ENCODE measurements around the gene SH2D2A. TPM values are rescaled to one million over a fixed set of nuclear protein-coding genes. Genes with fewer than 3 reads are reported as not detected.

The SH2D2A gene
- total RNA-seq, 1 experiment from 2014 or later = 4.9 TPM

- no peak for TF ChIP-seq PRDM15 (CRISPR knock-in tag; IDR thresholded peaks at IDR 0.05)
- TF ChIP-seq ZMAT4 (CRISPR knock-in tag; IDR thresholded peaks at IDR 0.05) = no peak
- no peak for TF ChIP-seq MXD4 (CRISPR knock-in tag; IDR thresholded peaks at IDR 0.05; ENCODE audit: borderline replicate concordance)
- TF ChIP-seq USF2 (CRISPR knock-in tag; IDR thresholded peaks at IDR 0.05) = no peak
- TF ChIP-seq HMGA2 (CRISPR knock-in tag; IDR thresholded peaks at IDR 0.05) = no peak
- TF ChIP-seq SMAD4 (CRISPR knock-in tag; IDR thresholded peaks at IDR 0.05) = no peak
- TF ChIP-seq NFATC4 (CRISPR knock-in tag; IDR thresholded peaks at IDR 0.05) = no peak
- no peak for TF ChIP-seq MYBL2 (CRISPR knock-in tag; IDR thresholded peaks at IDR 0.05)
- no peak for TF ChIP-seq SMAD3 (CRISPR knock-in tag; IDR thresholded peaks at IDR 0.05; ENCODE audit: borderline replicate concordance)
- TF ChIP-seq CDX4 (CRISPR knock-in tag; IDR thresholded peaks at IDR 0.05; ENCODE audit: borderline replicate concordance) = no peak
- TF ChIP-seq TCF7 (CRISPR knock-in tag; IDR thresholded peaks at IDR 0.05; ENCODE audit: low read depth) = no peak
Measured at GRCh38 chr1:156853761-156854160, 37.1 kb upstream of the SH2D2A start (continued).

- DNase-seq (ENCODE audit: low spot score) = no peak
- no peak for ATAC-seq
- no peak for TF ChIP-seq E2F4 (CRISPR knock-in tag; IDR thresholded peaks at IDR 0.05; ENCODE audit: borderline replicate concordance, low read depth)
- no peak for TF ChIP-seq ZNF281 (CRISPR knock-in tag; IDR thresholded peaks at IDR 0.05)
- no peak for TF ChIP-seq ZBTB21 (CRISPR knock-in tag; IDR thresholded peaks at IDR 0.05; ENCODE audit: borderline replicate concordance)
- TF ChIP-seq USF2 (CRISPR knock-in tag; IDR thresholded peaks at IDR 0.05) = no peak
- TF ChIP-seq CTCF (IDR thresholded peaks at IDR 0.05) = no peak
- no peak for TF ChIP-seq EMX1 (CRISPR knock-in tag; IDR thresholded peaks at IDR 0.05)
- no peak for TF ChIP-seq CREB1 (CRISPR knock-in tag; IDR thresholded peaks at IDR 0.05)
- TF ChIP-seq ZNF396 (CRISPR knock-in tag; IDR thresholded peaks at IDR 0.05; ENCODE audit: borderline replicate concordance) = no peak
- TF ChIP-seq ESRRA (CRISPR knock-in tag; IDR thresholded peaks at IDR 0.05; ENCODE audit: borderline replicate concordance) = no peak
- no peak for TF ChIP-seq AR (CRISPR knock-in tag; IDR thresholded peaks at IDR 0.05)
Measured at GRCh38 chr1:156852418-156852874, 35.8 kb upstream of the SH2D2A start.

More at GRCh38 chr1:156852418-156852874, 35.8 kb upstream of the SH2D2A start:
- ChIA-PET POLR2A (no interaction called here), CTCF (interaction anchor here (0.8 to 3.5 kb wide), 4 partner anchors 12 to 163 kb away, joined by 3 to 17 read pairs (median 6); no protein-coding TSS in a partner anchor)
- peaks cover 89% of the 10 kb centered on the region for H3K27me3 Mint-ChIP-seq (ENCODE audit: low read depth)
- H3K4me1 Mint-ChIP-seq = peaks cover 10% of the 10 kb centered on the region
- H3K27ac Mint-ChIP-seq = no peak overlapping the region
- H3K36me3 Mint-ChIP-seq = no peaks in the 10 kb centered on the region
- H3K4me3 Mint-ChIP-seq = no peak overlapping the region
- no peaks in the 10 kb centered on the region for H3K9me3 Mint-ChIP-seq

Data from WTC11 (cell line).